ENCODE results near the gene XRCC2. TPM values are rescaled to one million over a fixed set of nuclear protein-coding genes. Genes with fewer than 3 reads are reported as not detected.
A peak's percentile ranks its signal among the peaks of the same experiment; 100 is the strongest.

The XRCC2 gene
- total RNA-seq, 4 donors from 2014 or later, result 0.07 to 0.41 (median 0.20) TPM; not detected in 1

GRCh38 chr7:152664636-152665035 is 11.3 kb downstream of the XRCC2 start:
- DNase-seq, result no peak

GRCh38 chr7:152663931-152664330 is 12.0 kb downstream of the XRCC2 start:
- Histone ChIP-seq H3K9me3 (no peaks in the 10 kb centered on the region), H3K4me3 (no peak overlapping the region), H3K4me1 (peaks cover 9 to 10% of the 10 kb centered on the region in 2 donors), H3K27me3 (no peaks in the 10 kb centered on the region), H3K36me3 (no peaks in the 10 kb centered on the region), H3K27ac (no peak overlapping the region)
- in situ Hi-C loops (cut with MboI; ENCODE audit: low sequenced_read_pairs in 4 of 4) (no loop called here), intact Hi-C loops (cut with DNase I; ENCODE audit: low total_unique reads) (no loop called here)
- ATAC-seq, result no peak
- TF ChIP-seq CTCF (IDR thresholded peaks at IDR 0.05 in 4 of 5, conservative IDR thresholded peaks at IDR 0.05 in 1 of 5), result no peak
- TF ChIP-seq POLR2A (IDR thresholded peaks at IDR 0.05), result no peak
- no peak for DNase-seq

More at GRCh38 chr7:152664636-152665035, 11.3 kb downstream of the XRCC2 start:
- no peaks in the 10 kb centered on the region for H3K36me3 ChIP-seq
- intact Hi-C loops (cut with DNase I; ENCODE audit: low total_unique reads) (no loop called here), in situ Hi-C loops (cut with MboI; ENCODE audit: low sequenced_read_pairs in 4 of 4) (no loop called here)
- H3K27ac ChIP-seq, result no peak overlapping the region
- H3K4me3 ChIP-seq, result no peak overlapping the region
- no peak for TF ChIP-seq POLR2A (IDR thresholded peaks at IDR 0.05)
- no peak for TF ChIP-seq CTCF (IDR thresholded peaks at IDR 0.05 in 4 of 5, conservative IDR thresholded peaks at IDR 0.05 in 1 of 5)
- no peaks in the 10 kb centered on the region for H3K27me3 ChIP-seq
- no peak for ATAC-seq
- H3K4me1 ChIP-seq, result peaks cover 9 to 10% of the 10 kb centered on the region in 2 donors
- H3K9me3 ChIP-seq, result no peaks in the 10 kb centered on the region

- in situ Hi-C loops (cut with MboI; ENCODE audit: low sequenced_read_pairs in 4 of 4), result no loop called here
Observed at GRCh38 chr7:152663148-152663740, 12.7 kb downstream of the XRCC2 start.

GRCh38 chr7:152661479-152661878 is 14.5 kb downstream of the XRCC2 start:
- ATAC-seq (peak; percentile 78 to 84), DNase-seq (peak in 1 of 2 donors; percentile 19)
- Histone ChIP-seq H3K36me3 (no peaks in the 10 kb centered on the region), H3K27ac (peak overlapping the region in 3 of 4 donors; percentile 29 to 61 (median 57)), H3K4me3 (no peak overlapping the region), H3K27me3 (no peaks in the 10 kb centered on the region), H3K9me3 (no peaks in the 10 kb centered on the region), H3K4me1 (peaks cover 9 to 10% of the 10 kb centered on the region in 2 donors)
- TF ChIP-seq CTCF (IDR thresholded peaks at IDR 0.05 in 4 of 5, conservative IDR thresholded peaks at IDR 0.05 in 1 of 5) (no peak), POLR2A (IDR thresholded peaks at IDR 0.05) (no peak)
- in situ Hi-C loops (cut with MboI; ENCODE audit: low sequenced_read_pairs in 4 of 4), result no loop called here
- intact Hi-C loops (cut with DNase I; ENCODE audit: low total_unique reads), result no loop called here

More at GRCh38 chr7:152663148-152663740, 12.7 kb downstream of the XRCC2 start:
- TF ChIP-seq POLR2A (IDR thresholded peaks at IDR 0.05) (no peak), CTCF (IDR thresholded peaks at IDR 0.05 in 4 of 5, conservative IDR thresholded peaks at IDR 0.05 in 1 of 5) (no peak)
- Histone ChIP-seq H3K36me3 (no peaks in the 10 kb centered on the region), H3K9me3 (no peaks in the 10 kb centered on the region), H3K27me3 (no peaks in the 10 kb centered on the region), H3K4me1 (peaks cover 9 to 10% of the 10 kb centered on the region in 2 donors), H3K4me3 (no peak overlapping the region), H3K27ac (no peak overlapping the region)
- ATAC-seq (no peak), DNase-seq (no peak)
- intact Hi-C loops (cut with DNase I; ENCODE audit: low total_unique reads), result no loop called here

- ATAC-seq, result no peak
- DNase-seq, result no peak
- in situ Hi-C loops (cut with MboI; ENCODE audit: low sequenced_read_pairs in 4 of 4), result no loop called here
Observed at GRCh38 chr7:152660021-152660420, 15.9 kb downstream of the XRCC2 start.

More at GRCh38 chr7:152660021-152660420, 15.9 kb downstream of the XRCC2 start:
- TF ChIP-seq POLR2A (IDR thresholded peaks at IDR 0.05), result no peak
- no peak for TF ChIP-seq CTCF (IDR thresholded peaks at IDR 0.05 in 4 of 5, conservative IDR thresholded peaks at IDR 0.05 in 1 of 5)
- peaks cover 9 to 10% of the 10 kb centered on the region in 2 donors for H3K4me1 ChIP-seq
- H3K9me3 ChIP-seq, result no peaks in the 10 kb centered on the region
- intact Hi-C loops (cut with DNase I; ENCODE audit: low total_unique reads), result no loop called here
- H3K36me3 ChIP-seq, result no peaks in the 10 kb centered on the region
- H3K4me3 ChIP-seq, result no peak overlapping the region
- no peak overlapping the region for H3K27ac ChIP-seq
- no peaks in the 10 kb centered on the region for H3K27me3 ChIP-seq
